ENCODE measurements around the gene CYBRD1. TPM values are rescaled to one million over a fixed set of nuclear protein-coding genes. Genes with fewer than 3 reads are reported as not detected.

CYBRD1 gene
- total RNA-seq, 1 donor from 2014 or later: 226 TPM

- Histone ChIP-seq H3K36me3 (peaks cover 0 to 4% of the 10 kb centered on the region in 2 donors), H3K27ac (no peak overlapping the region), H3K4me1 (no peaks in the 10 kb centered on the region), H3K9me3 (no peaks in the 10 kb centered on the region), H3K4me3 (no peak overlapping the region), H3K27me3 (no peaks in the 10 kb centered on the region)
- no peak for DNase-seq (ENCODE audit: extremely low spot score in 2 of 2)
- no peak for TF ChIP-seq POLR2AphosphoS5 (IDR thresholded peaks at IDR 0.05; ENCODE audit: insufficient read depth in 1 of 2, low read depth in 1 of 2)
- no peak for TF ChIP-seq CTCF (IDR thresholded peaks at IDR 0.05)
- TF ChIP-seq POLR2A (IDR thresholded peaks at IDR 0.05): no peak
- intact Hi-C loops (cut with DNase I): no loop called here
Measured at GRCh38 chr2:171547256-171547655, 25.0 kb downstream of the CYBRD1 start.

GRCh38 chr2:171547720-171548119, 25.4 kb downstream of the CYBRD1 start:
- intact Hi-C loops (cut with DNase I): no loop called here
- H3K9me3 ChIP-seq: no peaks in the 10 kb centered on the region
- no peak overlapping the region for H3K4me3 ChIP-seq
- H3K36me3 ChIP-seq: peaks cover 0 to 4% of the 10 kb centered on the region in 2 donors
- no peaks in the 10 kb centered on the region for H3K4me1 ChIP-seq
- no peak for TF ChIP-seq POLR2AphosphoS5 (IDR thresholded peaks at IDR 0.05; ENCODE audit: insufficient read depth in 1 of 2, low read depth in 1 of 2)
- TF ChIP-seq POLR2A (IDR thresholded peaks at IDR 0.05): no peak
- no peak for TF ChIP-seq CTCF (IDR thresholded peaks at IDR 0.05)
- no peak overlapping the region for H3K27ac ChIP-seq
- no peak for DNase-seq (ENCODE audit: extremely low spot score in 2 of 2)
- H3K27me3 ChIP-seq: no peaks in the 10 kb centered on the region

GRCh38 chr2:171550613-171551012, 28.3 kb downstream of the CYBRD1 start:
- H3K36me3 ChIP-seq: peaks cover 0 to 19% of the 10 kb centered on the region in 2 donors
- no peak for DNase-seq (ENCODE audit: extremely low spot score in 2 of 2)

GRCh38 chr2:171551836-171552235, 29.6 kb downstream of the CYBRD1 start:
- Histone ChIP-seq H3K27me3 (no peaks in the 10 kb centered on the region), H3K4me3 (no peak overlapping the region), H3K9me3 (no peaks in the 10 kb centered on the region), H3K36me3 (peaks cover 0 to 22% of the 10 kb centered on the region in 2 donors), H3K4me1 (no peaks in the 10 kb centered on the region), H3K27ac (no peak overlapping the region)
- intact Hi-C loops (cut with DNase I): no loop called here
- no peak for TF ChIP-seq POLR2A (IDR thresholded peaks at IDR 0.05)
- no peak for TF ChIP-seq POLR2AphosphoS5 (IDR thresholded peaks at IDR 0.05; ENCODE audit: insufficient read depth in 1 of 2, low read depth in 1 of 2)
- no peak for TF ChIP-seq CTCF (IDR thresholded peaks at IDR 0.05)
- no peak for DNase-seq (ENCODE audit: extremely low spot score in 2 of 2)

More at GRCh38 chr2:171550613-171551012, 28.3 kb downstream of the CYBRD1 start:
- intact Hi-C loops (cut with DNase I): no loop called here
- Histone ChIP-seq H3K27ac (no peak overlapping the region), H3K4me3 (no peak overlapping the region), H3K27me3 (no peaks in the 10 kb centered on the region), H3K4me1 (no peaks in the 10 kb centered on the region), H3K9me3 (no peaks in the 10 kb centered on the region)
- TF ChIP-seq POLR2A (IDR thresholded peaks at IDR 0.05): no peak
- TF ChIP-seq POLR2AphosphoS5 (IDR thresholded peaks at IDR 0.05; ENCODE audit: insufficient read depth in 1 of 2, low read depth in 1 of 2): no peak
- no peak for TF ChIP-seq CTCF (IDR thresholded peaks at IDR 0.05)

GRCh38 chr2:171553236-171553635, 31.0 kb downstream of the CYBRD1 start:
- DNase-seq (ENCODE audit: extremely low spot score in 2 of 2): no peak
- Histone ChIP-seq H3K36me3 (peaks cover 0 to 22% of the 10 kb centered on the region in 2 donors), H3K27me3 (no peaks in the 10 kb centered on the region), H3K4me3 (no peak overlapping the region), H3K9me3 (no peaks in the 10 kb centered on the region), H3K4me1 (no peaks in the 10 kb centered on the region), H3K27ac (no peak overlapping the region)
- TF ChIP-seq CTCF (IDR thresholded peaks at IDR 0.05) (no peak), POLR2AphosphoS5 (IDR thresholded peaks at IDR 0.05; ENCODE audit: insufficient read depth in 1 of 2, low read depth in 1 of 2) (no peak)
- intact Hi-C loops (cut with DNase I): no loop called here
